GM12878 (cell line): ENCODE data around the gene ZNF57. TPM values are rescaled to one million over a fixed set of nuclear protein-coding genes. Genes with fewer than 3 reads are reported as not detected.
A peak's percentile ranks its signal among the peaks of the same experiment; 100 is the strongest.

ENCODE experiments used
- ASH2L ChIP-seq: fragments of 300-600, 200-600 bp; sonication (generic); IDR thresholded peaks from 2 replicates; pipeline ENCODE4 v1.6.1; 2017; ENCODE audit warnings: low read depth, mild to moderate bottlenecking, borderline replicate concordance
- BACH1 ChIP-seq: fragments of 450-650 bp; IDR thresholded peaks from 2 replicates; pipeline ENCODE4 v1.6.1; 2017; ENCODE audit warnings: mild to moderate bottlenecking, borderline replicate concordance
- HCFC1 ChIP-seq: fragments of 150-350 bp; IDR thresholded peaks from 2 replicates; pipeline ENCODE4 v1.6.1; 2014; ENCODE audit warnings: low read length
- MLLT1 ChIP-seq: fragments of 450-650 bp; IDR thresholded peaks from 2 replicates; pipeline ENCODE4 v1.6.1; 2016; ENCODE audit warnings: mild to moderate bottlenecking
- PAX5 ChIP-seq: IDR thresholded peaks from 2 replicates; pipeline ENCODE4 v1.6.1; 2011; ENCODE audit warnings: low read depth, low read length, borderline replicate concordance
- PML ChIP-seq: IDR thresholded peaks from 2 replicates; pipeline ENCODE4 v1.6.1; 2012; ENCODE audit warnings: low read length, inconsistent platforms
- POLR2AphosphoS5 ChIP-seq: IDR thresholded peaks from 2 replicates; pipeline ENCODE4 v1.6.1; 2011; ENCODE audit warnings: mild to moderate bottlenecking, low read length, inconsistent platforms
- STAT3 ChIP-seq: IDR thresholded peaks from 2 replicates; pipeline ENCODE4 v1.6.1; 2011; ENCODE audit warnings: low read depth, low read length, improper control_type of control experiment
- TBL1XR1 ChIP-seq: IDR thresholded peaks from 2 replicates; pipeline ENCODE4 v1.6.1; 2012; ENCODE audit warnings: low read depth, low read length, improper control_type of control experiment
- TCF7 ChIP-seq: IDR thresholded peaks from 2 replicates; pipeline ENCODE4 v1.6.1; 2014; ENCODE audit warnings: antibody characterized with exemption, borderline replicate concordance
- polyA plus RNA-seq, 11 experiments: library from polyadenylated mRNA; depleted of rRNA in 4 of 11; unstranded in 6 of 11; stranded (reverse) in 5 of 11; fragments of >200 nt; fragmentation: Nextera tagmentation in 4 of 11; fragmentation: Illumina TruSeq in 1 of 11; extraction: Ambion mirVana in 4 of 11; extraction: Trizol in 1 of 11; gene quantifications; 1 replicate in 1 of 11; 2 replicates in 10 of 11; pipeline versions ENCODE4 v1.2.1 to v1.2.3, GENCODE V29; 2011 to 2016; ENCODE audit warnings: inconsistent platforms in 2 of 11, missing spikeins in 2 of 11, low read depth in 1 of 11
- total RNA-seq, 4 experiments: library from RNA; depleted of rRNA in 3 of 4; stranded (reverse); fragments of >200 nt in 3 of 4; fragmentation: Illumina TruSeq in 1 of 4; extraction: Trizol in 1 of 4; gene quantifications; 2 replicates each; pipeline versions ENCODE4 v1.2.1 to v1.2.3, GENCODE V29; 2013 to 2021
- TF ChIP-seq, protein P1 (sequence below), 3 experiments: IDR thresholded peaks in 2 of 3; conservative IDR thresholded peaks in 1 of 3; 2 replicates each; pipeline ENCODE4 v1.5.1; 2011; ENCODE audit warnings: low read depth in 3 of 3, low read length in 3 of 3, mild to moderate bottlenecking in 3 of 3, control low read depth in 2 of 3, moderate library complexity in 2 of 3, inconsistent platforms in 1 of 3, mixed read lengths in 1 of 3; ENCODE audit not compliant: control insufficient read depth in 2 of 3, insufficient read depth in 1 of 3; ENCODE audit errors: extremely low read depth in 1 of 3
- TF ChIP-seq, protein P2 (sequence below): IDR thresholded peaks from 2 replicates; pipeline ENCODE4 v1.6.1; 2012; ENCODE audit warnings: low read depth, low read length, improper control_type of control experiment

ZNF57 gene
- total and polyA plus RNA-seq, 10 of the 15 experiments (the other 5 are each of a cell fraction or from before 2014, with no cell fraction given): 2.7 to 8.9 (median 5.8) TPM

- TF ChIP-seq ASH2L (no peak), TBL1XR1 (peak; percentile 66; the same call in 1 of the 2 replicates), STAT3 (no peak), TCF7 (0 out of 2 replicates have a peak, but pooled peaks have one; percentile 23), MLLT1 (peak; percentile 67; the same call in 1 of the 2 replicates), PAX5 (peak; percentile 100), POLR2AphosphoS5 (peak; percentile 95), BACH1 (peak; percentile 16; the same call in 1 of the 2 replicates), PML (peak; percentile 93), HCFC1 (peak; percentile 66)
- TF ChIP-seq, protein P1, sequence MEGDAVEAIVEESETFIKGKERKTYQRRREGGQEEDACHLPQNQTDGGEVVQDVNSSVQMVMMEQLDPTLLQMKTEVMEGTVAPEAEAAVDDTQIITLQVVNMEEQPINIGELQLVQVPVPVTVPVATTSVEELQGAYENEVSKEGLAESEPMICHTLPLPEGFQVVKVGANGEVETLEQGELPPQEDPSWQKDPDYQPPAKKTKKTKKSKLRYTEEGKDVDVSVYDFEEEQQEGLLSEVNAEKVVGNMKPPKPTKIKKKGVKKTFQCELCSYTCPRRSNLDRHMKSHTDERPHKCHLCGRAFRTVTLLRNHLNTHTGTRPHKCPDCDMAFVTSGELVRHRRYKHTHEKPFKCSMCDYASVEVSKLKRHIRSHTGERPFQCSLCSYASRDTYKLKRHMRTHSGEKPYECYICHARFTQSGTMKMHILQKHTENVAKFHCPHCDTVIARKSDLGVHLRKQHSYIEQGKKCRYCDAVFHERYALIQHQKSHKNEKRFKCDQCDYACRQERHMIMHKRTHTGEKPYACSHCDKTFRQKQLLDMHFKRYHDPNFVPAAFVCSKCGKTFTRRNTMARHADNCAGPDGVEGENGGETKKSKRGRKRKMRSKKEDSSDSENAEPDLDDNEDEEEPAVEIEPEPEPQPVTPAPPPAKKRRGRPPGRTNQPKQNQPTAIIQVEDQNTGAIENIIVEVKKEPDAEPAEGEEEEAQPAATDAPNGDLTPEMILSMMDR (IDR thresholded peaks at IDR 0.05 in 2 of 3, conservative IDR thresholded peaks at IDR 0.05 in 1 of 3; ENCODE audit: control insufficient read depth in 2 of 3, extremely low read depth in 1 of 3, insufficient read depth in 1 of 3, low read depth in 3 of 3, low read length in 3 of 3): no peak
- TF ChIP-seq, protein P2, sequence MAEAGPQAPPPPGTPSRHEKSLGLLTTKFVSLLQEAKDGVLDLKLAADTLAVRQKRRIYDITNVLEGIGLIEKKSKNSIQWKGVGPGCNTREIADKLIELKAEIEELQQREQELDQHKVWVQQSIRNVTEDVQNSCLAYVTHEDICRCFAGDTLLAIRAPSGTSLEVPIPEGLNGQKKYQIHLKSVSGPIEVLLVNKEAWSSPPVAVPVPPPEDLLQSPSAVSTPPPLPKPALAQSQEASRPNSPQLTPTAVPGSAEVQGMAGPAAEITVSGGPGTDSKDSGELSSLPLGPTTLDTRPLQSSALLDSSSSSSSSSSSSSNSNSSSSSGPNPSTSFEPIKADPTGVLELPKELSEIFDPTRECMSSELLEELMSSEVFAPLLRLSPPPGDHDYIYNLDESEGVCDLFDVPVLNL: no peak
Measured at GRCh38 chr19:2950286-2951124, 49.8 kb downstream of the ZNF57 start (continued).
